Testis (tissue), 3 donors: ENCODE results near the gene FANCG. TPM values are rescaled to one million over a fixed set of nuclear protein-coding genes. Genes with fewer than 3 reads are reported as not detected.
A peak's percentile ranks its signal among the peaks of the same experiment; 100 is the strongest.

Source experiments
- DNase-seq: peaks from one replicate; pipeline ENCODE4 v3.0.0-alpha.2; 2019
- H3K27ac ChIP-seq, 2 donors: fragments of 200-600 bp; sonication (generic); one replicate each; pipeline ENCODE4 v1.5.1; 2019
- H3K27me3 ChIP-seq: fragments of 200-600 bp; sonication (generic); one replicate; pipeline ENCODE4 v1.5.1; 2019
- H3K36me3 ChIP-seq: fragments of 200-600 bp; sonication (generic); one replicate; pipeline ENCODE4 v1.5.1; 2017; ENCODE audit warnings: low read depth; ENCODE audit errors: missing control alignments
- H3K4me1 ChIP-seq: fragments of 200-600 bp; sonication (generic); one replicate; pipeline ENCODE4 v1.5.1; 2019
- H3K4me3 ChIP-seq, 2 donors: fragments of 200-600 bp; sonication (generic); one replicate each; pipeline ENCODE4 v1.5.1; 2017 to 2019
- H3K9me3 ChIP-seq: fragments of 200-600 bp; sonication (generic); one replicate; pipeline ENCODE4 v1.5.1; 2017
- POLR2A ChIP-seq: fragments of 450-650 bp; IDR thresholded peaks from one replicate; pipeline ENCODE4 v1.6.1; 2017; ENCODE audit warnings: antibody characterized with exemption, mild to moderate bottlenecking, moderate library complexity
- WGBS, 2 donors: methylation state at CpG; one replicate each; pipeline ENCODE4 v1.1.5; 2018; 5-methylcytosine and 5-hydroxymethylcytosine counted together
- intact Hi-C: fragments of 100-400 bp; cut with DNase I; formaldehyde crosslinking; loops from one replicate; pipeline ENCODE4 v1.15.1; 2023; ENCODE audit warnings: low total_unique reads
- polyA plus RNA-seq: library from polyadenylated mRNA; stranded (reverse); fragments of 350-450 nt; fragmentation: Illumina TruSeq; extraction: RNeasy Lipid Tissue Mini Kit (QIAGEN cat#74804); gene quantifications from one replicate; pipeline ENCODE4 v1.2.3, GENCODE V29; 2014; ENCODE audit warnings: low read depth, low replicate concordance; ENCODE audit not compliant: insufficient read depth
- total RNA-seq, 2 donors: library from RNA; depleted of rRNA; stranded (reverse); fragments of >200 nt; gene quantifications; one replicate each; pipeline ENCODE4 v1.2.3, GENCODE V29; 2016
- TF ChIP-seq, protein P1 (sequence below), 3 experiments: fragments of 450-650 bp in 2 of 3; fragments of 200-600 bp in 1 of 3; sonication (generic) in 1 of 3; IDR thresholded peaks; one replicate each; pipeline ENCODE4 v1.5.1; 2016 to 2019; ENCODE audit warnings: antibody characterized with exemption in 3 of 3, mild to moderate bottlenecking in 2 of 3, moderate library complexity in 1 of 3

The FANCG gene
- total and polyA plus RNA-seq, 3 donors from 2014 or later, result 25.5 to 57.2 (median 32.3) TPM

DNA sequence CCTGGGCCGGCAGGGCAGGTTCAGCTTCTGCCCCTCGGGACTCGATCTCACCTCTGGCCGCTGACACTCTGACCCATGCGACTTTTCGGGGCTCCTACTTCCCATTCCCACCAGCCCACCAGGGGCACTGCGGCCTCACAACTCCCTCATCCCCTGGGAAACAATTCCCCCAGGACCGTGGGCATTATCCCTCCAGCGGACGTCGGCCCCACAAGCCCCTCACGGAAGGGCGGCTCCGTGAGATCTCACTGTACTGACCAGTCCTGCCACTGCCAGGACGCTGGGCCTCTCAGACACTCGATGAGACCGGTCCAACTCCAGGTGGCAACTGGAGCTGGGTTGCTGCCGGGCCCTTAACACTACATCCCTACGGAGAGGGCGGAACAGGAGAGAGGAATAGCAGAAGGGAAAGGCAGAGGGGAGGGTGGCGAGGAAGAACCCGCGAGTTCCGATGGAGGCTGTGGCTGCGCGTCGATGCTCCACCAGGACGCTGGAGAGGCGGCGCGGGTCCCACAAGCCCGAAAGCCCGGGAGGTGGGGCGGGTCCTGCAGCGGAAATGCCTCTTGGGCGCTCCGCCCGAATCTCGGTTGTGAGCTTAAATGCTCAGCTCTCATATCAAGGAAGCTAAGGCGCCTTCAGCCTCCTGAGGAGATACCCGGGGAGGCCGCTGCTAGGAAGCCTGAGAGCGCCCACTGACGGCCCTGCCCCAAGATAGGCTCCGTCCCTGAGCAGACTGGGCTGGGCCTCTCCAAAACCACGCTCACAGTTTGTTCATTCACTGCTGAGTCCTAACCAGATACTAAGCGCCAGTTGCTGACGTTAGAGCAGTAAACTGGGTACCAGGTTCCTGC is 43.7 kb downstream of the FANCG start:
- Histone ChIP-seq H3K36me3 (no peaks in the 10 kb centered on the region), H3K27ac (no peak overlapping the region), H3K4me1 (no peaks in the 10 kb centered on the region), H3K9me3 (no peaks in the 10 kb centered on the region), H3K4me3 (peak overlapping the region; percentile 38 to 43), H3K27me3 (no peaks in the 10 kb centered on the region)
- DNase-seq, result peak; percentile 45
- 36 to 44% methylated on average over 42 to 48 of the region's 48 CpGs for WGBS, 2 donors
- no peak for TF ChIP-seq POLR2A
- TF ChIP-seq, protein P1, sequence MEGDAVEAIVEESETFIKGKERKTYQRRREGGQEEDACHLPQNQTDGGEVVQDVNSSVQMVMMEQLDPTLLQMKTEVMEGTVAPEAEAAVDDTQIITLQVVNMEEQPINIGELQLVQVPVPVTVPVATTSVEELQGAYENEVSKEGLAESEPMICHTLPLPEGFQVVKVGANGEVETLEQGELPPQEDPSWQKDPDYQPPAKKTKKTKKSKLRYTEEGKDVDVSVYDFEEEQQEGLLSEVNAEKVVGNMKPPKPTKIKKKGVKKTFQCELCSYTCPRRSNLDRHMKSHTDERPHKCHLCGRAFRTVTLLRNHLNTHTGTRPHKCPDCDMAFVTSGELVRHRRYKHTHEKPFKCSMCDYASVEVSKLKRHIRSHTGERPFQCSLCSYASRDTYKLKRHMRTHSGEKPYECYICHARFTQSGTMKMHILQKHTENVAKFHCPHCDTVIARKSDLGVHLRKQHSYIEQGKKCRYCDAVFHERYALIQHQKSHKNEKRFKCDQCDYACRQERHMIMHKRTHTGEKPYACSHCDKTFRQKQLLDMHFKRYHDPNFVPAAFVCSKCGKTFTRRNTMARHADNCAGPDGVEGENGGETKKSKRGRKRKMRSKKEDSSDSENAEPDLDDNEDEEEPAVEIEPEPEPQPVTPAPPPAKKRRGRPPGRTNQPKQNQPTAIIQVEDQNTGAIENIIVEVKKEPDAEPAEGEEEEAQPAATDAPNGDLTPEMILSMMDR (IDR thresholded peaks at IDR 0.05), result no peak
- intact Hi-C loops, result no loop called here

DNA sequence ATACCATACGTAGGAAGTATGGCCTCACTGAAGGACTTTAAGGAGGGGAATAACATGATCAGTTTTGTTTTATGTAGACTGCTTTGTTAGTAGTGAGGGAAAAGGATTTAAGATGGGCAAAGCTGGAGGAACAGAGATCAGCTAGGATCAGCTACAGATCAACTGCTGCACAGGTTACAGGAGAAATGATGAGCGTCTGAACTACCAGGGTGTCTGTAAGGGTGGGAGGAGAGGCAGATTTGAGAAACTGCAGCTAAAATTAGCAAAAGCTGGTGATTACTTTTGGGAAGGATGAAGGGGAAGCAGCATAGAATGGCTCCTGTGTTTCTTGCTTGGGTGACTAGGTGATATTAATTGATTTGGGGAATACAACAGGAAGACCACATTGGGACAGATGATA is 46.6 kb downstream of the FANCG start:
- H3K4me3 ChIP-seq, result no peak overlapping the region
- intact Hi-C loops, result no loop called here
- no peak for TF ChIP-seq POLR2A
- TF ChIP-seq, protein P1 (IDR thresholded peaks at IDR 0.05), result no peak
- H3K36me3 ChIP-seq, result no peaks in the 10 kb centered on the region
- no peak overlapping the region for H3K27ac ChIP-seq
- no peaks in the 10 kb centered on the region for H3K27me3 ChIP-seq
- WGBS, 2 donors, result 84 to 86% methylated on average over 2 of the region's 2 CpGs
- H3K9me3 ChIP-seq, result no peaks in the 10 kb centered on the region
- DNase-seq, result no peak
- H3K4me1 ChIP-seq, result no peaks in the 10 kb centered on the region

DNA sequence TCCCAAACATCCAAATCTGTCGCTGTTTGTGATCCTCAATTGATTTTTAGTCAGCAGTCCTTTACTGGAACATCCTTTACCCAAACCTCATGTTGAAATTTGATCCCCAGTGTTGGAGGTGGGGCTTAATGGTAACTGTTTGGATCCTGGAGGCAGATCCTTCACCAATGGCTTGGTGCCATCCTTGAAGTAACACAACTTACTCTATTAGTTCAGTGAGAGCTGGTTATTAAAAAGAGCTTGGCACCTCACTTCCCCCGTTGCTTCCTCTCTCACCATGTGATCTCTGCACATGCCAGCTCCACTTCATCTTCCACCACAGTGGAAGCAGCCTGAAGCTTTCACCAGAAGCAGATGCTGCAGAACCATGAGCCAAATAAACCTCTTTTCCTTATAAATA is 49.9 kb downstream of the FANCG start:
- no peak overlapping the region for H3K4me3 ChIP-seq
- intact Hi-C loops, result no loop called here
- no peak for TF ChIP-seq POLR2A
- TF ChIP-seq, protein P1 (IDR thresholded peaks at IDR 0.05), result no peak
- H3K36me3 ChIP-seq, result no peaks in the 10 kb centered on the region
- peaks cover 11% of the 10 kb centered on the region for H3K4me1 ChIP-seq
- no peaks in the 10 kb centered on the region for H3K9me3 ChIP-seq
- no peak overlapping the region for H3K27ac ChIP-seq
- H3K27me3 ChIP-seq, result no peaks in the 10 kb centered on the region
- WGBS, 2 donors, result 79 to 88% methylated on average over 2 of the region's 2 CpGs
- no peak for DNase-seq

DNA sequence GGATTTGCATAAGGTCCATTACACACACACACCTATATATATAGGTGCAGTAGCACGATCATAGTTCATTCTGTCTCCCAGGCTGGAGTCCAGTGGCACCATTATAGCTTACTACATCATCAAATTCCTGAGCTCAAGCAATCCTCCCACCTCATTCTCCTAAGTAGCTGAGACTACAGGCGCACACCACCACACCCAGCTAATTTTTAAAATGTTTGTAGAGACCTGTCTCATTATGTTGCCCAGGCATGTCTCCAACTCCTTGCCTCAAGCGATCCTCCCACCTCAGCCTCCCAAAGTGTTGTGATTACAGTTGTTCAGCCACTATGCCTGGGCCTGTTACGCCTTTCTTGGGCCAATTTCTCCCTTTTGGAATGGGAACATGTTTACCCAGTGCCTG is 50.5 kb downstream of the FANCG start:
- Histone ChIP-seq H3K4me1 (peaks cover 11% of the 10 kb centered on the region), H3K36me3 (no peaks in the 10 kb centered on the region), H3K4me3 (no peak overlapping the region), H3K27ac (no peak overlapping the region), H3K27me3 (no peaks in the 10 kb centered on the region), H3K9me3 (no peaks in the 10 kb centered on the region)
- 70 to 90% methylated on average over 4 of the region's 4 CpGs for WGBS, 2 donors
- TF ChIP-seq, protein P1 (IDR thresholded peaks at IDR 0.05), result no peak
- no peak for TF ChIP-seq POLR2A
- intact Hi-C loops, result no loop called here
- DNase-seq, result no peak

DNA sequence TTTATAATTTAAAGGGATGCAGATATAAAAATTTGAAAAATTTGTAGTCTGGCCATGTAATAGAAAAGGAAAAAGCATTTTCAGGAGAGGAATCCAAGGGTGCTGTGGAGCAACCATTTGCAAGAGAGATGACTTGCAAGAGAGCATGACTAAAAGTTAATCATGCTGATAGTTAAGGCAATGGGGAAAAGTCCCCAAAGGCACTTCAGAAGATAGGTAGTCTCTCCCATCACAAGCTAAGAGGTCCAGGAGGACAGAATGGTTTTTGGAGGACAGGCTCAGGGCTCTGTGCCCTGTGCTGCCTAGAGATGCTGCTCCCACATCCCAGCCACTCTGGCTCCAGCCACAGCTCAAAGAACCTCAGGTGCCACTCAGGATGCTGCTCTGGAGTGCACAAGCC is 51.4 kb downstream of the FANCG start:
- no peaks in the 10 kb centered on the region for H3K9me3 ChIP-seq
- H3K4me3 ChIP-seq, result no peak overlapping the region
- H3K36me3 ChIP-seq, result no peaks in the 10 kb centered on the region
- intact Hi-C loops, result no loop called here
- H3K4me1 ChIP-seq, result peaks cover 11% of the 10 kb centered on the region
- H3K27me3 ChIP-seq, result no peaks in the 10 kb centered on the region
- no peak overlapping the region for H3K27ac ChIP-seq
- TF ChIP-seq POLR2A, result no peak
- TF ChIP-seq, protein P1 (IDR thresholded peaks at IDR 0.05), result no peak
- no peak for DNase-seq
